Transverse colon (tissue), 4 donors: ENCODE measurements around the gene CHKA. TPM values are rescaled to one million over a fixed set of nuclear protein-coding genes. Genes with fewer than 3 reads are reported as not detected.
A peak's percentile ranks its signal among the peaks of the same experiment; 100 is the strongest.

Experiments
- DNase-seq: peaks from one replicate; pipeline ENCODE4 v3.0.0-alpha.2; 2019
- H3K27ac ChIP-seq, 4 donors: fragments of 200-600 bp; sonication (generic); 2 replicates each; pipeline ENCODE4 v1.5.1; 2016 to 2018; ENCODE audit warnings: inconsistent platforms in 4 of 4
- H3K27me3 ChIP-seq: fragments of 200-600 bp; sonication (generic); 2 replicates; pipeline ENCODE4 v1.5.1; 2017; ENCODE audit warnings: inconsistent platforms
- H3K36me3 ChIP-seq, 4 donors: fragments of 200-600 bp; sonication (generic); 2 replicates each; pipeline ENCODE4 v1.5.1; 2017 to 2019; ENCODE audit warnings: inconsistent platforms in 4 of 4
- H3K4me1 ChIP-seq, 4 donors: fragments of 200-600 bp; sonication (generic); 2 replicates each; pipeline ENCODE4 v1.5.1; 2017 to 2020; ENCODE audit warnings: inconsistent platforms in 4 of 4
- H3K4me3 ChIP-seq, 4 donors: fragments of 200-600 bp; sonication (generic); 1 replicate in 1 of 4; 2 replicates in 3 of 4; pipeline versions ENCODE4 v1.5.1 to v1.6.1; 2017 to 2019; ENCODE audit warnings: inconsistent platforms in 4 of 4
- H3K9me3 ChIP-seq, 2 donors: fragments of 200-600 bp; sonication (generic); 2 replicates each; pipeline ENCODE4 v1.5.1; 2017 to 2019; ENCODE audit warnings: inconsistent platforms in 2 of 2
- CTCF ChIP-seq, 5 experiments: fragments of 200-600 bp in 3 of 5; fragments of 450-650 bp in 2 of 5; sonication (generic) in 3 of 5; IDR thresholded peaks; 1 replicate in 2 of 5; 2 replicates in 3 of 5; pipeline ENCODE4 v1.5.1; 2016 to 2017; ENCODE audit warnings: antibody characterized with exemption in 5 of 5, inconsistent platforms in 3 of 5, mild to moderate bottlenecking in 2 of 5, moderate library complexity in 1 of 5
- EP300 ChIP-seq: sonication (generic); formaldehyde crosslinking; IDR thresholded peaks from one replicate; pipeline ENCODE4 v1.6.1; 2017; ENCODE audit warnings: antibody characterized with exemption, low read depth
- POLR2A ChIP-seq: fragments of 450-650 bp; IDR thresholded peaks from one replicate; pipeline ENCODE4 v1.6.1; 2016; ENCODE audit warnings: antibody characterized with exemption, mild to moderate bottlenecking, moderate library complexity
- POLR2AphosphoS5 ChIP-seq, 3 donors: sonication (generic); formaldehyde crosslinking; IDR thresholded peaks; one replicate each; pipeline ENCODE4 v1.6.1; 2016; ENCODE audit warnings: antibody characterized with exemption in 3 of 3
- WGBS, 2 donors: methylation state at CpG; one replicate each; pipeline ENCODE4 v1.1.5; 2018; ENCODE audit warnings: low coverage in 1 of 2; 5-methylcytosine and 5-hydroxymethylcytosine counted together
- in situ Hi-C, 4 donors: fragments of 200-750 bp; cut with MboI; loops; one replicate each; pipeline versions ENCODE4 v1.15.0 to v1.15.1; 2017; ENCODE audit warnings: low sequenced_read_pairs in 3 of 4, low pct_ligation_motif_present in 1 of 4, low pct_unique_long_range_greater_than_20kb in 1 of 4
- intact Hi-C: fragments of 100-400 bp; cut with DNase I; formaldehyde crosslinking; loops from one replicate; pipeline ENCODE4 v1.15.1; 2023; ENCODE audit warnings: low total_unique reads
- total RNA-seq, 4 donors: library from RNA; depleted of rRNA; stranded (reverse); fragments of >200 nt; gene quantifications; one replicate each; pipeline ENCODE4 v1.1.0, GENCODE V29; 2016

Gene CHKA
- total RNA-seq = 100 to 1,000 TPM in 3 of 4 donors, 10 to 100 TPM in 1; 41.6 to 253 (median 121) TPM

- peaks cover 15 to 60% (median 51%) of the 10 kb centered on the region in 4 donors for H3K4me1 ChIP-seq
- peak within 1 kb of the TSS; percentile 96 to 100 (median 98) for H3K27ac ChIP-seq
- WGBS, 2 donors = 0% methylated on average over 29 of the region's 107 CpGs; no CpG with 5 or more reads in 1 of the 2 donors
- in situ Hi-C loops = no loop called here
- no peaks in the 10 kb centered on the region for H3K36me3 ChIP-seq
- DNase-seq = peak; percentile 95
- intact Hi-C loops = loop anchor here (5.0 to 10.0 kb wide), 2 partner anchors 86 to 91 kb away; partner anchors contain the start of genes KMT5B, NDUFS8 and TCIRG1
- TF ChIP-seq POLR2AphosphoS5 (IDR thresholded peaks at IDR 0.05) (peak; percentile 62 to 93 (median 89)), EP300 (no peak), POLR2A (peak; percentile 83), CTCF (IDR thresholded peaks at IDR 0.05) (no peak)
- H3K9me3 ChIP-seq = no peaks in the 10 kb centered on the region
- no peaks in the 10 kb centered on the region for H3K27me3 ChIP-seq
- peak within 1 kb of the TSS; percentile 66 to 95 (median 81) for H3K4me3 ChIP-seq
Observed at GRCh38 chr11:68121067-68121899, at the start of gene CHKA. CHKA (minus strand) TSS chr11:68121388; CDS start chr11:68121177, 211 bp downstream.

GRCh38 chr11:68169442-68169841 is 48.3 kb upstream of the CHKA start:
- TF ChIP-seq CTCF (IDR thresholded peaks at IDR 0.05) (no peak), EP300 (no peak), POLR2AphosphoS5 (IDR thresholded peaks at IDR 0.05) (no peak)
- in situ Hi-C loops (loop anchor here in 1 of 4 donors (10.0 kb wide), 1 partner anchor 95 kb away; no protein-coding TSS in a partner anchor), intact Hi-C loops (no loop called here)
- H3K9me3 ChIP-seq = no peaks in the 10 kb centered on the region
- H3K36me3 ChIP-seq = peaks cover 0 to 77% (median 38%) of the 10 kb centered on the region in 4 donors
- DNase-seq = no peak
- H3K27ac ChIP-seq = no peak overlapping the region
- no peaks in the 10 kb centered on the region for H3K27me3 ChIP-seq
- no peak overlapping the region for H3K4me3 ChIP-seq
- no peaks in the 10 kb centered on the region for H3K4me1 ChIP-seq

- intact Hi-C loops = no loop called here
- Histone ChIP-seq H3K27me3 (no peaks in the 10 kb centered on the region), H3K4me3 (no peak overlapping the region), H3K4me1 (no peaks in the 10 kb centered on the region), H3K36me3 (peaks cover 0 to 71% (median 34%) of the 10 kb centered on the region in 4 donors), H3K9me3 (no peaks in the 10 kb centered on the region), H3K27ac (no peak overlapping the region)
- 98 to 100% methylated on average over 5 of the region's 5 CpGs for WGBS, 2 donors
- in situ Hi-C loops = loop anchor here in 1 of 4 donors (10.0 kb wide), 1 partner anchor 94 kb away; no protein-coding TSS in a partner anchor
- DNase-seq = no peak
- no peak for TF ChIP-seq EP300
- TF ChIP-seq POLR2AphosphoS5 (IDR thresholded peaks at IDR 0.05) = no peak
- TF ChIP-seq CTCF (IDR thresholded peaks at IDR 0.05) = no peak
- TF ChIP-seq POLR2A = no peak
Observed at GRCh38 chr11:68168694-68169093, 47.5 kb upstream of the CHKA start.

- Histone ChIP-seq H3K27me3 (no peaks in the 10 kb centered on the region), H3K36me3 (peaks cover 0 to 64% (median 30%) of the 10 kb centered on the region in 4 donors), H3K4me1 (no peaks in the 10 kb centered on the region), H3K4me3 (no peak overlapping the region), H3K9me3 (no peaks in the 10 kb centered on the region), H3K27ac (no peak overlapping the region)
- in situ Hi-C loops = loop anchor here in 1 of 4 donors (10.0 kb wide), 1 partner anchor 93 kb away; no protein-coding TSS in a partner anchor
- TF ChIP-seq CTCF (IDR thresholded peaks at IDR 0.05) (no peak), POLR2AphosphoS5 (IDR thresholded peaks at IDR 0.05) (no peak), POLR2A (no peak), EP300 (no peak)
- intact Hi-C loops = no loop called here
- DNase-seq = no peak
- WGBS, 2 donors = 94 to 96% methylated on average over 5 to 6 of the region's 6 CpGs
Observed at GRCh38 chr11:68167474-68167873, 46.3 kb upstream of the CHKA start.
